Measurements from ENCODE around the gene POLR3E.

Gene POLR3E

DNA sequence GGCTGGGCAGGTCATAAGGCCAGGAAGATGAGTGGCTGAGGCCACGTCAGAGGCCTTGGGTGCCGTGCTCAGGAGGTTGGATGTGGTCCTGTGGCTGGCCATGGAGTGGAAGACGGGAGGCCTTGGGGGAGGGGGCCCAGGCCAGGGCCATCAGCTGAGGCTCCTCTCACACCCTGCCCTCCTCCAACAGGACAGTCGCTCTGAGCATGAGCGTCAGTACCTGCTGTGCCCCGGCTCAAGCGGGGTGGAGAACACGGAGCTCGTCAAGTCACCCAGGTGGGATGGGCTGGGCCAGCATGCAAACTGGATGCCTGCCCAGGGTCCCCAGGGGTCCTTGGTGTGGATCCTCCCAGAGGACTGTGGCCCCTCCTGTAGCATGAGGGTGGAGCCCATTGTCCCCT lies 19.2 kb downstream of the POLR3E start:
- H3K36me3 Mint-ChIP-seq: peaks cover 57 to 66% of the 10 kb centered on the region in 2 donors
- H3K4me1 Mint-ChIP-seq: no peaks in the 10 kb centered on the region
- H3K27ac Mint-ChIP-seq: no peak overlapping the region
- DNase-seq (no peak), ATAC-seq (replicated peaks) (no peak)
- no peaks in the 10 kb centered on the region for H3K9me3 Mint-ChIP-seq
- no peaks in the 10 kb centered on the region for H3K27me3 Mint-ChIP-seq
- no peak overlapping the region for H3K4me3 Mint-ChIP-seq

DNA sequence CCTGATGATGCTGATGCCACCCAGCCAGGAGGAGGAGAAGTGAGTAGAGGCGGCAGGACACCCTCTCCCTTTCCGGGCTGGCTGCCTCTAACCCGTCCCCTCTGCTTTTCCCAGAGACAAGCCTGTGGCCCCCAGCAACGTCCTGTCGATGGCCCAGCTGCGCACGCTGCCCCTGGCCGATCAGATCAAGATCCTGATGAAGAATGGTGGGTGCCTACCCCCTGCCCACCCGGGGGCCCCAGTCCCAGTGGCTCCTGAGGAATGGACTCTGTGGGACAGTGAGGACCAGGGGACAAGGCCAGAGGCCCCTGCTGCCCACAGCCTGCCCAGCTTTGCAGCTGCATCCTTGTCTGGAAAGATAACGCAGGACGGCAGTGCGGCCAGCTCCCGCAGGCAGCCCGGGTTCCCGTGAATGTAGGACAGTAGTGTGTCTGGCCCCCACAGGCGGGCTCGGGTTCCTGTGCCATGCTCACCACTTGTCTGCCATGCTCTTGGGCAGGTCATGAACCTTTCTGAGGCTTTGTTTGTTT lies 19.9 kb downstream of the POLR3E start:
- no peaks in the 10 kb centered on the region for H3K27me3 Mint-ChIP-seq
- H3K27ac Mint-ChIP-seq: no peak overlapping the region
- H3K9me3 Mint-ChIP-seq: no peaks in the 10 kb centered on the region
- H3K36me3 Mint-ChIP-seq: peaks cover 54 to 63% of the 10 kb centered on the region in 2 donors
- no peak for ATAC-seq (replicated peaks)
- H3K4me1 Mint-ChIP-seq: no peaks in the 10 kb centered on the region
- H3K4me3 Mint-ChIP-seq: no peak overlapping the region
- no peak for DNase-seq

DNA sequence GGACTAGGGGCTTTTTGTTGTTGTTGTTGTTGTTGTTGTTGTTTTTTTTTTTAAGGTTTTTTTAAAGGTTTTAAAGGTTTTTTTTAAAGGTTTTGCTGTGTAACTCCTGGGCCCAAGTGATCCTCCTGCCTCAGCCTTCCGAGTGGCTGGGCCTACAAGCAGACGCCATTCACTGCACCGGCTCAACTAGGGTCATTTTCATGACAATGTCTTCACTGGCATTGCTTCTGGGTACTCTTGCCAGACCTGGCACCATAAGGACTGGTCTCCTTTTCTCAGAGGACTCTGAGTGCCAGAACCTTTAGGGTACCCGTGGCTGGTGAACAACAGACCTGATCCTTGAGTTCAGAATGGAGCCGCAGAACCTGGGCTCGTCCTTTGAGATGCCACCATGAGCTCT lies 20.4 kb downstream of the POLR3E start:
- H3K27me3 Mint-ChIP-seq: no peaks in the 10 kb centered on the region
- H3K4me3 Mint-ChIP-seq: no peak overlapping the region
- peaks cover 58 to 63% of the 10 kb centered on the region in 2 donors for H3K36me3 Mint-ChIP-seq
- H3K9me3 Mint-ChIP-seq: no peaks in the 10 kb centered on the region
- no peak overlapping the region for H3K27ac Mint-ChIP-seq
- DNase-seq: no peak
- H3K4me1 Mint-ChIP-seq: no peaks in the 10 kb centered on the region
- no peak for ATAC-seq (replicated peaks)

DNA sequence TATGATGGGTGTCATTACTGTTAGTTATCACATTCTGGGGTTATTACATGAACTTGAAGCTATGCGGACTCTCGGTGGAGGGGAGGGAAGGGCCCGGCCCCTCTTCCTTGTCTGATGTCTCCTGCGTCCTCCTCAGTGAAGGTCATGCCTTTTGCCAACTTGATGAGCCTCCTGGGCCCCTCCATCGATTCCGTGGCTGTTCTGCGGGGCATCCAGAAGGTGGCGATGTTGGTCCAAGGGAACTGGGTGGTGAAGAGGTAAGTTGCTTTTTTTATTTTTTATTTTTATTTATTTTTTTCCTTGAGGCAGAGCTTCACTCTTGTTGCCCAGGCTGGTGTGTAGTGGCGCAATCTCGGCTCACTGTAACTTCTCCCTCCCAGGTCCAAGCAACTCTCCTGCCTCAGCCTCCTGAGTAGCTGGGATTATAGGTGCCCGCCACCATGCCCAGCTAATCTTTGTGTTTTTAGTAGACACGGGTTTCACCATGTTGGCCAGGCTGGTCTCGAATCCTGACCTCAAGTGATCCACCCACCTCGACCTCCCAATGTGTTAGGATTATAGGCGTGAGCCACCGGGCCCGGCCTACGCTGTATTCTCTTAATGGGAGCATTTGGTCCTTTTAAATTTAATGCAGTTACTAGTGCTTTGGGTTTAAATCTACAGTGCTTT lies 21.6 kb downstream of the POLR3E start:
- Mint-ChIP-seq H3K4me1 (no peaks in the 10 kb centered on the region), H3K27me3 (no peaks in the 10 kb centered on the region), H3K9me3 (no peaks in the 10 kb centered on the region), H3K36me3 (peaks cover 59 to 62% of the 10 kb centered on the region in 2 donors), H3K4me3 (no peak overlapping the region), H3K27ac (no peak overlapping the region)
- DNase-seq (peak; percentile 21), ATAC-seq (replicated peaks) (peak in 1 of 2 donors; percentile 39)

DNA sequence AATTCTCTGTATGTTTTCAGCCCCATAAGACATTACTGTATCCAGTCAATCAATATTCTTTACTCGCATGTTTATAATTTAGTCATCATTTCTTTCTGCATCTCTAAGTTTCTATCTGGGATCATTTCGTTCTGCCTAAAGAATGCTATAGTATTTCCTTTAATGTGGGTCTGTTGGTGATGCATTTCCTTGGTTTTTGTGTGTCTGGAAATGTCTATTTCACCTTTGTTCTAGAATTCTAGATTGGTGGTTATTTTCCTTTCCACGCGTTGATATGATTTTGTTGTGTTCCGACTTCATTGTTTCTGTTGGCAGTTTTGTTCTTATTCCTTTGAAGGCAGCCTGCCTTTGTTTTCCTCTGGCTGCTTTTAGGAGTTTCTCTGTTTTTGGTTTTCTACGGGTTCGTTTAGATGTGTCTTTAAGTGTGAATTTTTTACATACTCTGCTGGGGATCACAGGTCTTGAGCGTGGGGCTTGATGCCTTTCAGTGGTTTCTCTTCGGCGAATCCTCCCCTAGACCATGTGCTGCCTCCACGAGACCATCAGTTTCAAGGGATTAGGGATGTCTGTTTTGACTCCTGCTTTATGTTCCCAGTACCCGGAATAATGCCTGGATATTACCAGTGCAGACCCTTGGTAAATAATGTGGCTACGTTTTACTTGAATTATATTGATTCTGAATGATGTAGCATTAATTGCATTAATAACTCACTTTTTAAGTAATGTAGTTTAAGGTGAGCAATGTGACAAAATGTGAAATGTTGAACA lies 23.5 kb downstream of the POLR3E start:
- no peak overlapping the region for H3K27ac Mint-ChIP-seq
- ATAC-seq (replicated peaks) (no peak), DNase-seq (no peak)
- no peaks in the 10 kb centered on the region for H3K4me1 Mint-ChIP-seq
- no peaks in the 10 kb centered on the region for H3K27me3 Mint-ChIP-seq
- H3K36me3 Mint-ChIP-seq: peaks cover 56 to 64% of the 10 kb centered on the region in 2 donors
- H3K9me3 Mint-ChIP-seq: no peaks in the 10 kb centered on the region
- H3K4me3 Mint-ChIP-seq: no peak overlapping the region

DNA sequence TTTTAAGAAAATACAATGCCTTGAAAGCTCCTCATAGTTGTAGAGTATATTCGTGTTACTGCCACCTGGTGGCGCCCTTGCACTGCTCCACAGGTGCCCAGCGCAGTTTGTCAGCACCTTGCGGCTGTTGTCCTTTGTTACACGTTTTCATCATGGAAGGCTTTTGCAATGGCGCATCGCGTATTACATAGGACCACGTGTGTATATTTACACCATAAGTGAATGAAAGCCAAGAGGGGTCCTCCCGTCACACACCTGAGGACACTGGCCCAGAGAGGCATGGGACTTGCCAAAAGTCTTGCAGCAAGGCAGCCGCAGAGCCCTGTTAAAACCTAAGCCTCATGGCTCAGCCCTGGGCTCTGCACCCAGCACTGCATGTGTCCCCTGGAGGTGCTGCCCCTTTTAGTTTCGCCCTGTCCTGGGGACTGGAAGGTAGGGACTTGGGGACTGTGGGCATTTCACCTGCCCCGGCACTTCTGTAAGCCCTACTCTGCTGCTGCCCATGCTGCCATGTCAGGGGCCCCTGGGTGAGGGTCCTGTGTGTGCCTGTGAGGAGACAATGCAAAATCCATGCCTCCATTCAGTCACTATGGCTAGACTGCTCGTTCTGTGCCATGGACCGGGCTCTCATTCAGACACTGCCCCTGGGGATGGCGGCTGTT lies 24.3 kb downstream of the POLR3E start:
- ATAC-seq (replicated peaks) (peak; percentile 77 to 81), DNase-seq (peak; percentile 23)
- no peak overlapping the region for H3K4me3 Mint-ChIP-seq
- peaks cover 52 to 60% of the 10 kb centered on the region in 2 donors for H3K36me3 Mint-ChIP-seq
- no peak overlapping the region for H3K27ac Mint-ChIP-seq
- no peaks in the 10 kb centered on the region for H3K4me1 Mint-ChIP-seq
- no peaks in the 10 kb centered on the region for H3K27me3 Mint-ChIP-seq
- no peaks in the 10 kb centered on the region for H3K9me3 Mint-ChIP-seq

DNA sequence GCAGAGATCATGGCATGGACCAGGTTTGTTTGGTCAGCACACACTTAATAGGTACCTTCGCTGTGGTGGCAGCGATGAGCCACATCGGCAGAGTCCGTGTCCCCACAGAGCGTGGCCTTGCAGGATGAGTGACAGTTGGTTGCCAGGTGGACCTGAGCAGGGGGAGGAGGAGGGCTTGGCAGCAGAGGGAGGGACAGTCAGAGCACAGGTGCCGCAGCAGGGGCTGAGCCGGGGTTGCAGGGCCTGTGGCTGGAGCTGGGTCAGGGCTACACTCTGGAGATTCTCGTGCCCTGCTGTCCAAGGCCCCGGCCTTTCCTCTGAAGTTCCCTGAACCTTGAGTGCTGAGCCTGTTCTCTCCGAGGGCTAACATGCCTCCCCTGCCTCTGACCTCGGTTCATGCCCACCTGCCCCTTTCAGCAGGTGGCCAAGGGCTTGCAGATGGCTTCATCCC lies 24.8 kb downstream of the POLR3E start:
- peaks cover 52 to 63% of the 10 kb centered on the region in 2 donors for H3K36me3 Mint-ChIP-seq
- no peaks in the 10 kb centered on the region for H3K4me1 Mint-ChIP-seq
- ATAC-seq (replicated peaks) (no peak), DNase-seq (no peak)
- no peaks in the 10 kb centered on the region for H3K9me3 Mint-ChIP-seq
- H3K27ac Mint-ChIP-seq: no peak overlapping the region
- no peak overlapping the region for H3K4me3 Mint-ChIP-seq
- no peaks in the 10 kb centered on the region for H3K27me3 Mint-ChIP-seq

DNA sequence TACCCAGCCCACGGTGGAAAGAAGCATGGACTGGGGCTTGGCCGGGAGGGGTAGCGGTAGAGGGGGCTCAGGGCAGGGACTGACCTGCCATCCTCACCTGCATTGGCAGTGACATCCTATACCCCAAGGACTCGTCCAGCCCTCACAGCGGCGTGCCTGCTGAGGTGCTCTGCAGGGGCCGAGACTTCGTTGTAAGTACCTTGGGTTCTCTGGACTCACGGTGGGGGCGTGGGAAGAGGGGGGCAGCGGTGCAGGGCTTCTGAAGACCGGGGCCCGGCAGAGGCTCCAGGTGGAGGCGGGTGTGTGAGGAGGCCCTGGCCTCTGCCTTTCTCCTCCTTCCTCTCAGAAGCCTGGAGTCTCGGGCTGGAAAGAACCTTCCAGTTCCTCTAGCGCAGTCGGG lies 25.5 kb downstream of the POLR3E start:
- ATAC-seq (replicated peaks): no peak
- peak overlapping the region; percentile 9 for H3K27ac Mint-ChIP-seq
- DNase-seq: no peak
- H3K4me1 Mint-ChIP-seq: no peaks in the 10 kb centered on the region
- no peaks in the 10 kb centered on the region for H3K27me3 Mint-ChIP-seq
- peaks cover 45 to 62% of the 10 kb centered on the region in 2 donors for H3K36me3 Mint-ChIP-seq
- H3K4me3 Mint-ChIP-seq: no peak overlapping the region
- H3K9me3 Mint-ChIP-seq: no peaks in the 10 kb centered on the region

DNA sequence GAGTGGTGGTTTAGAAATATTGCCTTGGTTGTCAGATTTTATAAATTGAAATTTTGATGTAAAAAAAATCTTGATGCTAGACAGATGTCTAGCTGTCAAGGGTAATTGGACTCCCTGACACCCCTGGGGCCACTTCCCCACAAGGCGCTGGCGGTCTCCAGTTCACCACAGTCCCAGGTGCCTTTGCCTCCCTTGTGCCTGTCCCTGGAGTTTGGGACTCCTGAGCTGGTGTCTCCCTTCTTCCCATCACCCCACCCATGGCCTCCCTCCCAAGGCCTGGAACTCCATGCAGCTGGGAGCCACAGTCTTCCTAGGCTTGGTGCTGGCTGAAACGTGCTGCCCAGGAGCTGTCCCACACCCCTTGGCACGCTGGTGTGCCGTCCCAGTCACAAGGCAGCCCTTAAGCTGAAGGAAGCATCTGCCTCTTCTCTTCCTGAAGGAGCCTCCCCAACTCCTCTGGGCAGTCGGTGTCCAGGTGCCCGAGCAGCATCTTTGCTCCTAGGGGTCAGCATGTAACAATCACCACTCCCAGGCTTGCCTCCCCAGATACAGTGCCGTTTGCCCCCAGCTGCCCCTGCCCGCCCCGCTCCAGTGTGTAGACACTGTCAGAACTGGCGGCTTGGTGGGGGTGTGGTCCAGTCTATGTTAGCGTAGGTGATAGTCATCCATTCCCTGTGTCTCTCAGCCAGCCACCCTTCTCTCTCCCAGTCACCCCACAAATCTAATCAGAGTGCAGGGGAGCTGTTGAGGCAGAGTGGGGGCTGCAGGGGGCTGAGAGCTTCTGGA lies 26.2 kb downstream of the POLR3E start:
- ATAC-seq (replicated peaks) (no peak), DNase-seq (no peak)
- peaks cover 43 to 67% of the 10 kb centered on the region in 2 donors for H3K36me3 Mint-ChIP-seq
- H3K4me3 Mint-ChIP-seq: no peak overlapping the region
- peak overlapping the region; percentile 56 for H3K27ac Mint-ChIP-seq
- H3K4me1 Mint-ChIP-seq: no peaks in the 10 kb centered on the region
- H3K9me3 Mint-ChIP-seq: no peaks in the 10 kb centered on the region
- no peaks in the 10 kb centered on the region for H3K27me3 Mint-ChIP-seq

DNA sequence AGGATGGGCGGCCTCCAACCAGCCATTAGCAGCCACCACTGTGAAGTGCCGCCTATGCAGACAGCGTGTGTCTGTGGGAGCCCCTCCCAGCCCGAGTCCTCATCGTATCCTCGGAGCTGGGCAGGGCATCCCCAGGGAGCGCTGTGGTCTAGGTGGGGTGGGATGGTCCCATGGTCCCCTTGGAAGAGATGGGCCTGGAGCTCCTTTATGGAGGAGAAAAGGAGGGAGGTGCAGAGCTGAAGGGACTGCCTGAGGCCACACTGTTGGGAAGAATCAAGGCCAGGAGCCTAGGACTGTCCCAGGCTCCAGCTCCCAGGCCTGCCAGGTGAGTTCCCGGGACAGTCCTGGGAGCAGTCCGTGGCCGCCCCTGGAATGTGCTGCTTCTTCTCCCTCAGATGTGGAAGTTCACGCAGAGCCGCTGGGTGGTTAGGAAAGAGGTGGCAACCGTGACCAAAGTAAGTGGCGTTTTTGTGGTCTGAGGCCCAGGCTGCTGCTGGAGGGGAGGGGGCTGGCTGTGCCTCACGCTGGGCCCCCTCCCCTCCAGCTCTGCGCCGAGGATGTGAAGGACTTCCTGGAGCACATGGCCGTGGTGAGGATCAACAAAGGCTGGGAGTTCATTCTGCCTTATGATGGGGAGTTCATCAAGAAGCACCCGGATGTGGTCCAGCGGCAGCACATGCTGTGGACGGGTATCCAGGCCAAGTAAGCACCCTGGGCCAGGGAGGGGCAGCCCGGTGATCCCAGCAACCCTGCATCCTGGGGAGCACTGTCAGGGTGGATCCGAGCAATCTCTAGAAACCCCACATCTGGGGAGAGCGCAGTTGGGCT lies 27.0 kb downstream of the POLR3E start:
- H3K4me3 Mint-ChIP-seq: no peak overlapping the region
- no peak for DNase-seq
- H3K27me3 Mint-ChIP-seq: no peaks in the 10 kb centered on the region
- H3K4me1 Mint-ChIP-seq: no peaks in the 10 kb centered on the region
- H3K9me3 Mint-ChIP-seq: no peaks in the 10 kb centered on the region
- H3K36me3 Mint-ChIP-seq: peaks cover 41 to 72% of the 10 kb centered on the region in 2 donors
- no peak for ATAC-seq (replicated peaks)
- peak overlapping the region; percentile 65 for H3K27ac Mint-ChIP-seq

DNA sequence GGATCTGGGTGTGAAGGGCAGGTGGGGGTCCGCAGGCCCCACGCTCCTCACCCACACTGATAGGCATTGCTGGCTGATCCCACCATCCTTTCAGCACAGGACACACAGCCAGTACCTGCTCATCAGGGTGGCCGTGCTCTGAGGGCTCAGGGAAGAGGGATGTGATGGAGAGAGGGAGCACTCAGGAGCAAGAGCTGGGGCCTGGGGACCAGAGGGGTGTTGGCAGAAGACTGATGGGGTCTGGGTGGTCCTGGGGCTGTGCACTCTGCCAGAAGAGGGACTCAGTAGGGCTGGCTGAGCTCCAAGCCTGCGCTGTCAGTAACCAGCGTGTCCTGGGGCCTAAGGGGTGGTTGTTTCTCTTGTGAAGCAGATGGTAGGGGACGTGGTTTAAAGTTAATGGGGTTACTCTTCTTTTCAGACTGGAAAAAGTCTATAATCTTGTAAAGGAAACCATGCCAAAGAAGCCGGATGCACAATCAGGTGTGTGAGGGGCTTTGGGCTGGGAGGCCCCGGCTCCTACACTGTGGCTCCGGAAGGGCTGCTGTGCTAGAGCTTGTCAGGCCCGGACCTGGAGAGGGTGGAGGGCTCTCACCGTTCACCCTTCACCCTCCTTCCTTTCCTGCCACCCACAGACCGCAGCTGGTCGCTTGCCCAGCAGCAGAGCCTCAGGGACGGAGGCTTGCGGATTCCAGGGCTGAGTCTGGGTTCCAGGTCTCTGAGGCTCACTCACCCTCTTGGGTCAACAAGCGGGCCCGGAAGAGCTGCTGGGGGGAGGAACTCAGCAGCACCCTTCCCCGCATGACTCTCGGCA lies 27.8 kb downstream of the POLR3E start:
- Mint-ChIP-seq H3K36me3 (peaks cover 41 to 80% of the 10 kb centered on the region in 2 donors), H3K9me3 (no peaks in the 10 kb centered on the region), H3K4me1 (no peaks in the 10 kb centered on the region), H3K27ac (peak overlapping the region; percentile 65), H3K4me3 (no peak overlapping the region), H3K27me3 (no peaks in the 10 kb centered on the region)
- ATAC-seq (replicated peaks) (no peak), DNase-seq (no peak)

DNA sequence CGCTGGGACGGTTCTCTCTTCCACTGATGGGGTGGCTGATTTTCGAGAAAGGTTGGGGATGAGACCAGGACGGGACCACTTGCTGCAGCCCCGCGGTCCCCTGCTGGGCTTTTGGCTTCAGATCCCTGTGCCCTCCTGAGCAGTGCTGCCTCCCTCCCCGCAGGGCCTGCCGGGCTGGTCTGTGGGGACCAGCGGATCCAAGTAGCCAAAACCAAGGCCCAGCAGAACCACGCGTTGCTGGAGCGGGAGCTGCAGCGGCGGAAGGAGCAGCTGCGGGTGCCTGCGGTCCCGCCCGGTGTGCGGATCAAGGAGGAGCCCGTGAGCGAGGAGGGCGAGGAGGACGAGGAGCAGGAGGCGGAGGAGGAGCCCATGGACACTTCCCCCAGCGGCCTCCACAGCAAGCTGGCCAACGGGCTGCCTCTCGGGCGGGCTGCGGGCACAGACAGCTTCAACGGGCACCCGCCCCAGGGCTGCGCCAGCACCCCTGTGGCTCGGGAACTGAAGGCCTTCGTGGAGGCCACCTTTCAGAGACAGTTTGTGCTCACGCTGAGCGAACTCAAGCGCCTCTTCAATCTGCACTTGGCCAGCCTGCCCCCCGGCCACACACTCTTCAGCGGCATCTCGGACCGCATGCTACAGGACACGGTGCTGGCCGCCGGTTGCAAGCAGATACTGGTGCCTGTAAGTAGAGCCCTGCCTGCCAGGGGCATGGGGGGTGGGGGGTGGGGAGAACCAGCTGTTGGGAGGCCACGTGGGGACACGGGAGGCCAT lies 28.6 kb downstream of the POLR3E start:
- H3K27ac Mint-ChIP-seq: no peak overlapping the region
- H3K27me3 Mint-ChIP-seq: no peaks in the 10 kb centered on the region
- no peak overlapping the region for H3K4me3 Mint-ChIP-seq
- H3K9me3 Mint-ChIP-seq: no peaks in the 10 kb centered on the region
- DNase-seq: no peak
- no peak for ATAC-seq (replicated peaks)
- H3K4me1 Mint-ChIP-seq: no peaks in the 10 kb centered on the region
- H3K36me3 Mint-ChIP-seq: peaks cover 43 to 84% of the 10 kb centered on the region in 2 donors
